Left cardiac atrium (tissue), 4 donors: ENCODE results near the gene PIK3AP1. TPM values are rescaled to one million over a fixed set of nuclear protein-coding genes. Genes with fewer than 3 reads are reported as not detected.
"Not testable (repeated sequence)": the region's sequence is repeated elsewhere in the genome, so short reads cannot be mapped to it uniquely, and the experiment has no call there.

Source experiments
- ATAC-seq, 2 donors: fragments of 200-7000 bp; cut with Tn5 transposase; one replicate each; pipeline ENCODE4 v1.9.1; 2020; ENCODE audit warnings: mild to moderate bottlenecking in 2 of 2, moderate library complexity in 2 of 2
- DNase-seq: peaks from one replicate; pipeline ENCODE4 v3.0.0-alpha.2; 2020
- intact Hi-C, 2 donors: fragments of 100-400 bp; cut with DNase I; formaldehyde crosslinking; loops; one replicate each; pipeline versions ENCODE4 v1.14.1 to v1.15.1; 2022 to 2023
- total RNA-seq, 2 donors: library from RNA; stranded (reverse); fragmentation: NEBNext Ultra II Directional; extraction: Animal tissue kit (Norgen Biotek cat#: 25700); gene quantifications; one replicate each; pipeline ENCODE4 v1.2.1, GENCODE V29; 2021
- donor health status: DM: no; HTN: yes; CAD: no.
- donor health status: DM: no; HTN: yes; CAD: no; lungs with severe emphysema.
- donor health status: DM: yes; HTN: yes; CAD: no.
- donor health status: Dilated cardiomyopathy.

Gene PIK3AP1
- total RNA-seq, 2 donors from 2014 or later = 5.1 to 10.5 TPM

DNA sequence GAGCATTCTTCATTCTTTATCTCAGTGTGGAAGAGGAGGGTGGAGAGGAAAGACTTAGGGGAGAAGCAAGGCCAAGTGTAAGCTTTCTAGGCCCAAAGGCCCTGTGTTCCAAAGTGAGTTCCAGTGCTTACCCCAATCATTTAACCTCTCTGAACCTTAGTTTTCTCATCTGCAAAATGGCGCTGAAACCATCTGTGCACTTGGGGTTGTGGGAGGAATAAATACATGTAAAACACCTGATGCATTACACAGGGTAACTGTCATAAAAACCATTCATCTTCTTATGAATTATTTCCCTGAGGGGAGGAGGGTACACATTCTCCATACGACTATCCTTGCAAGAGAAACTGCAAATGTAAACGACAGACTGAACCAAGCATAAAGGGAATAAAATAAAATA, 19.0 kb downstream of the PIK3AP1 start:
- DNase-seq = no peak
- no peak for ATAC-seq
- intact Hi-C loops = no loop called here

DNA sequence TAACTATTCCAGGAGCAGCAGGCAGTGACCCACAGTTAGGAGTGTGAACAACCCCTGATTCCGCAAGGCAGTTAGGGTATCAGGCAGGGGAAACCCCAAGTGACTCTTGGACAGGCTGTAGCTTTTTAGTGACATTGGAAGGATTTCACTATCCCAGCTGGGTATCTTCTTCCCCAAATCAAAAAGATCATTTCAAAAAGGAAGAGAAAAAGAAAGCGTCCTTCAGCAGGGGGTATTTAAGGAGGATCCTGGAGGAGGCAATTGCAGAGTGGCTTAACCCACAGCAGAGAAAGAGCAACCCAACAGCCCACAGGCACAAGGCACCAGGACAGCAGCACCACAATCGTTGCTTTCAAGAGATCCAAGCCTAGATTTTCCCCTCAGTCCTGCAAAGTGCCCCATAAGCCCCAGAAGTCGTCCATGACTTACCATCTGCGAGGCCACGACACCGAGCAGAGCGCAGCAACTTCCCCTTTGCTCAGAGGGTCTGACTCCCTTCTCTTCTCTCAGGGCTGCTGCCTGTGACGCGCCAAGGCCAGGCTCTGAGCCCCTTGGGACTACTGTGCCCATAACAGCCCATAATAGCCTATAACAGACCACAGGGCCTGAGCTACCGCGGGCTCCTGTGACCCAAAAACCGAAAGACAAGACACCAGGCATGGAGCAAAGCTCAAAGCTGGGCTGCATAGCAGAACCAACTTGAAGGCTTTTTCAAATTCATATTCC, 19.8 kb downstream of the PIK3AP1 start:
- peak in 1 of 2 donors; percentile 59 for ATAC-seq
- DNase-seq = no peak
- intact Hi-C loops = no loop called here

DNA sequence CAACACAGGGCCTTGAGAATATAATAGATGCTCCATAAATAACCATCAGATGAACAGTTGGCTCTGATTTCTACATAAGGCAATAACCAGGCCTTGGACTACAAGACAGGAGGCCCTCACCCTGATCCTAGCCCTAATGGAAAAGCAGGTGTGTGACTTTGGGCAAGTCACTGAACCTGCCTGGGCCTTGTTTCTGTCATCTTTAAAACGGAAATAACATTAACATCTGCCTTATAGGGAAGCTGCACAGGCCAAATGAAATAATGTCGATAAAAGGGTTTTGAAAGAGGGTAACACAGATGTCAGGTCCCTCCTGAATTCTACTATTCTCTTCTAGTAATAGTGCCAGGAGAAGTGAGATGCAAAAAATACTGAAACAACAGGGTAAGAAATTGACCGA, 20.7 kb downstream of the PIK3AP1 start:
- DNase-seq (no peak), ATAC-seq (no peak)
- intact Hi-C loops = no loop called here

DNA sequence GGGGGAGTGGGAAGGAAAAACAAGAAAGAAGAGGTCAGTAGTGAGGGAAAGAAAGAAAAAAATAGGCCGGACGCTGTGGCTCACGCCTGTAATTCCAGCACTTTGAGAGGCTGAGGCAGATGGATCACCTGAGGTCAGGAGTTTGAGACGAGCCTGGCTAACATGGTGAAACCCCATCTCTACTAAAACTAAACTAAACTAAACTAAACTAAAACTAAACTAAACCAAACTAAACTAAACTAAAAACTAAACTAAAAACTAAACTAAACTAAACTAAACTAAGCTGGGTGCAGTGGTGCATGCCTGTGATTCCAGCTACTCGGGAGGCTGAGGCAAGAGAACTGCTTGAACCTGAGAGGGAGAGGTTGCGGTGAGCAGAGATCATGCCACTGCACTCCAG, 22.0 kb downstream of the PIK3AP1 start:
- intact Hi-C loops, DNase-seq, ATAC-seq: not testable (repeated sequence)

DNA sequence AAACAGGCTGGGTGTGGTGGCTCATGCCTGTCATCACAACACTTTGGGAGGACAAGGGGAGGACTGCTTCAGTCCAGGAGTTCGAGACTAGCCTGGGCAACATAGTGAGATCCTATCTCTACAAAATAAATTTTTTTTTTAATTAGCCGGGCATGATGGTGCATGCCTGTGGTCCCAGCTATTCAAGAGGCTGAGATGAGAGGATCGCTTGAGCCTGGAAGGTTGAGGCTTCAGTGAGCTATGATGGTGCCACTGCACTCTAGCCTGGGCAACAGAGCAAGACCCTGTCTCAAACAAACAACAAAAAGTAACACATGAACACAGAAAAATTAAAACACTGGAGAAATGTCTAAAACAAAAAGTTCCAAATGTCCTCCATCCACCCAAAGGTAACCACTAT, 22.9 kb downstream of the PIK3AP1 start:
- no peak for ATAC-seq
- DNase-seq = no peak
- intact Hi-C loops = no loop called here

GRCh38 chr10:96696845-96697425, 23.4 kb downstream of the PIK3AP1 start:
- DNase-seq (no peak), ATAC-seq (no peak)
- intact Hi-C loops = no loop called here

- ATAC-seq (no peak), DNase-seq (no peak)
- intact Hi-C loops = no loop called here
Observed at GRCh38 chr10:96695975-96696634, 24.2 kb downstream of the PIK3AP1 start.

DNA sequence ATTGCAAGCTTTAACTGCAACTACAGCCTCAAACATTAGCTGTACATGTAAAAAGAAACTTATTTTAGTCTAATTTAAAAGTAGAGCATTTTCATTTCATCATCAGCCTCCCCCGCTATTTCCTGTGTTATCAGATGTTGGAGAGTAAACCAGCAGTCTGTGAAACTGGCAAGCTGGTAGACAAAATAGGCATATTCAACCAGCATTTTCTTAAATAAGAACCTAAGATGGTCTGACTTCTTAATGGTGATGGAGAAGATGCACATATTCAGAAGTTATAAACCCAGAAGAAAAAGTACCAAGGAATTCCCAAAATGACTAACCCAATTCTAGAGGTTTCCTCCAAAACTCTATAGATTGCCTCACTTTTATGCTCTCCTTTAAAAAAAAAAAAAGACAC, 24.9 kb downstream of the PIK3AP1 start:
- no peak for ATAC-seq
- intact Hi-C loops = no loop called here
- DNase-seq = no peak

DNA sequence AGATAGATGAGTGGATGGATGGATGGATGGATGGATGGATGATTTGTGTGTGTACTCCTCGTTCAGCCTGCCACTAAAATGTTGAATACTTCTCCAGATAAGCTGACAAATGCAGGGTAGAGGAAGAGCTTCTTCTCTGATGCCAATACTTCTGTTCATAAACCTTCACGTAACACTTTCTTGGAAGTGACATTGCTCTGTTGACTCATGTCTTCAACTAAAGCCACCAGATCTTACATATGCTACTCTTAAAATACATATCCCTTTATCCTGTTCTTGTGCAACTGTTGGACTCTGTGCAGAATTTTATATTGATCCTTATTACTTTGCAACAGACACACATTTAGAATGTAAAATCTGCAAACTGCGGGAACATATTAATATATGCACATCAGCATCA, 26.9 kb downstream of the PIK3AP1 start:
- intact Hi-C loops = no loop called here
- DNase-seq (no peak), ATAC-seq (no peak)

GRCh38 chr10:96692427-96692826, 27.9 kb downstream of the PIK3AP1 start:
- intact Hi-C loops = no loop called here
- DNase-seq = no peak
- no peak for ATAC-seq

GRCh38 chr10:96691761-96692160, 28.6 kb downstream of the PIK3AP1 start:
- no peak for ATAC-seq
- intact Hi-C loops = no loop called here
- no peak for DNase-seq

DNA sequence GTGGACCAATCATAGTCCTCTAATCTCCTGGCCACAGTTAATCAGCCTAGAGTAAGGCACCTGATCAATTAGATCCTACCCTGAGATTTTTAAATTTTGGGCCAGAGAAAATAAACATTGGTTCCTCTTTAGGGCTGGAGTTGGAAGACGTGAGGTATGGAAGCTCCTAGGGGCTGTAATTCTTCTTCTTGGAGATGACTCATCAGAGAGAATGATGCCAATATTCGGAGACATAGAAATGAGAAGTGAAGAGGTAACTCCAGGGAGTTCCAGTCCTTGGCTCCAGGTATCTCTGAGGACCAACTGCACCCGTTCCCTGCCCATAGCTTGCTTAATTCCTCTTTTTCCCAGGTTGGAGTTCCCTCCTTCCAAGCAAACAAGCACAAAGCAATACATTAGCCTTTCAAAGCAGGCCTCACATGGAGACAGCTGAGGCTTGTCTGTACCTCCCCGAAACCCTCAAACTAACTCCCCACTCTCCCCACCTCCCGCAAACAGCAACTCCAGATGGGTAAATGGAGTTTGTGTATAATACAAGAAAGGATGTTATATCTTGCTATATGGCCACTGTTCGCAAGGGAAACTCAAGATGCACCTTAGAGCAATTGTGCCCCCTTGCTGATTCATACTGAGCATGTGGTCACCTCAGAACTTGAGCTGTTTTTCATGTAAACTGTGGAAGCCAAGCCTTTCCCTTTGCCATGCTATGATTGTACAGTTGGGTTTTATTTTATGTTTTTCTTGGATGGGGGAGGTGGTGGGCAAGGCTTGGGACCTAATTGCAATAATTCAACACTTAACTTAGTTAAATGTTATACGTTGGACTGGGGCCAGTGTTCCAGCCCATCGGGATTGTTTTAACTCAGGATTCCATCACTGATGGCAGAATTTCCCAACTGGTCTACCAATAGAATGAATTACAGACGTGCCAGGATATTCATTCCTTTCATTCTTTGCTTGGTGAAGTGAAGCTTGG, 29.3 kb downstream of the PIK3AP1 start:
- DNase-seq = no peak
- ATAC-seq = no peak
- intact Hi-C loops = no loop called here

DNA sequence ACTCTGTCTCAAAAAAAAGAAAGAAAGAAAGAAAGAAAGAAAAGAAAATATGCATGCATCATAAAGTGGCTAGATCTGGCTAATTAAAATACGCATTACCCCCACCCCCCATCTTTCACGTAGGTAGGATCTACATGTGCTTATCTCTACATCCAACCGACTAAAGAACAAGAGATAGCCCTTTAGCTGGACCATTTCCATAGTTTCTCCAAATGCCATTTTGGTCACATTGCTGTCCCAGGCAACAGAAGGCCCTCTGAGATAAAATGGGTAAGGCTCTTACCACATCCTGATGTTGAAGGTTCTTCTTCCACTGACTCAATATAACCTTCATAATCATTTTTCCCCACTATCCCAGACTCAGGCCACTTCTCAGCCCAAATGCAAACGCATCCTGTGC, 31.5 kb downstream of the PIK3AP1 start:
- no peak for ATAC-seq
- no peak for DNase-seq
- intact Hi-C loops = no loop called here

DNA sequence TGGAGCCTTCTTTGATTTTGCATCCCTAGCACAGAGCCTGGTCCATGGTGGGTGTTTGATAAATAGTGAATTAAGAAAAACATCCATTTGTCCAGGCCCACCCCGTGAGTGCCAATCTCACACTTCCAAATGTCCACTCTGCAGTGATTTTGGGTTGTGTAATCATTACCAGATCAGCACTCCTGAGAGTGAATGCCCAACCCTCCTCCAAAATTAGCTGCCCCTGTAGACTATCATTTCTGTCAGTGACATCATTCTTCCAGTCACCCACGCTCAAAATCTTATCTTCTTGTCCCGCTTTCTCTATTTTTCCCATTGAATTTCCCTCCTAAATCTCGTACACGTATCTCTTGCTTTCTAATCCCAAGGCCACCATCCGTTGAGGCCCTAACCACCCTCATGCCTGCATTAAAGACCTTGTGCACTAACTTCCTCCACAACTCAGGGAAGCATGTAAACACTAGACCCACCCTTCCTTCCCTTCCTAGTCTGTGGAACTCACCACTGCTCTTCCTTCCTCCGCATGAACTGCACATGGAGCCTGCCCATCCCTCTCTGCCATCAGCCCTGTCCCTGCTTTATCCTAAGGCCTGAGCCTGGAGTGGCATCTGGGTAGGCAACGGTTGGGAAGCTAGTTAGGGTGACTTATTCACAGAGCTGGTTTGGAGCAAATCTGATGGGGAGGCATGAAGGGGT, 32.8 kb downstream of the PIK3AP1 start:
- ATAC-seq (peak in 1 of 2 donors; percentile 43), DNase-seq (no peak)
- intact Hi-C loops = no loop called here

- intact Hi-C loops = no loop called here
- ATAC-seq (no peak), DNase-seq (no peak)
Observed at GRCh38 chr10:96686514-96686913, 33.8 kb downstream of the PIK3AP1 start.

GRCh38 chr10:96685306-96685705, 35.0 kb downstream of the PIK3AP1 start:
- no peak for DNase-seq

DNA sequence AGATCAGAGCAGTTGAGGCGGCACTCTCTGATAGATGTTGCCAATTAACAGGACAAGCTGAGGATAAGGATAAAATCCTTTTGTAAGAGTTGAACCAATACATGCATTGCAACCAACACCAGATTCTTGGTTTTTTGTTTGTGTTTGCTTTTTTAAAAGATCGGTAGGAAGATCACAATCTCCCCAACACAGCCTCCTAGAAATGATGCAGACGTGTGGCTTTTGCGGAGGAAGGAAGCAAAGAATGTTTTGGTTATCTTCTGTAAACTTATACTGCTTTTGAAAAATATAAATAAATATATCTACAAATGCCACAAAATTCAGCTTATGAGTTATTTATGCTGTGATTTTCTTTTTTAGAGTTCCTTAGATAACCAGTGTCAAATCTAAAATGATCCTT, 35.5 kb downstream of the PIK3AP1 start:
- ATAC-seq (no peak), DNase-seq (no peak)
- intact Hi-C loops = no loop called here

More at GRCh38 chr10:96685306-96685705, 35.0 kb downstream of the PIK3AP1 start:
- no peak for ATAC-seq
- intact Hi-C loops = no loop called here

DNA sequence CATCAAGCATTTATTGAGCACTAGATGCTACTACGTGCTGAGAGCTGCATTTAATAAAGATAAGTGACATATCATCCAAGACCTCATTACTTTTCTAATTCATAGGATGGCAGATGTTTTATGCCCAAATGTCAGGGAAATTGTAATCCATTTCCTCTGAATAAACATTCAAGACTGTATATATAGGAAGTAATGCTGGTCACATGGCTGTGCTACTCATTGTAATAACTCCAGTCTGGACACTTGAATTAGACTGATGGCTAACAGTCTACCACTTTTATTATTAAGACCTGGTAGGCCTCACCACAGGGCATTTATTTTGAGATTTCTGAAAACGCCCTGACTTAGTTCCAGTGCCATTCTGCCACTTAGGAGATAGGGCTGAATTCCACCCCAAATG, 36.6 kb downstream of the PIK3AP1 start:
- intact Hi-C loops = no loop called here
- ATAC-seq (no peak), DNase-seq (no peak)

- DNase-seq (no peak), ATAC-seq (no peak)
- intact Hi-C loops = no loop called here
Observed at GRCh38 chr10:96683065-96683464, 37.2 kb downstream of the PIK3AP1 start.
